ENCODE data around the gene UBQLN3.

GRCh38 chr11:5500393-5500801, 9.4 kb downstream of the UBQLN3 start:
- TF ChIP-seq TCF12 (IDR thresholded peaks at IDR 0.05; ENCODE audit: low read depth) (no peak), RAD21 (IDR thresholded peaks at IDR 0.05; ENCODE audit: low read depth) (no peak), YY1 (IDR thresholded peaks at IDR 0.05; ENCODE audit: low read depth) (no peak), CREB1 (IDR thresholded peaks at IDR 0.05; ENCODE audit: low read depth) (no peak), FOXM1 (IDR thresholded peaks at IDR 0.05; ENCODE audit: borderline replicate concordance, low read depth) (no peak), MAX (IDR thresholded peaks at IDR 0.05) (no peak), TAF1 (IDR thresholded peaks at IDR 0.05; ENCODE audit: low read depth) (no peak), CEBPB (IDR thresholded peaks at IDR 0.05) (no peak), USF1 (IDR thresholded peaks at IDR 0.05) (no peak), EGR1 (IDR thresholded peaks at IDR 0.05) (no peak), NFIC (IDR thresholded peaks at IDR 0.05) (no peak)

Measured in Ishikawa (cell line).